DOHH2 (cell line): ENCODE data around the gene RIPPLY1.

Experiments
- EZH2phosphoT487 ChIP-seq: fragments of 200-600 bp; sonication (generic); IDR thresholded peaks from 2 replicates; pipeline ENCODE4 v1.6.1; 2017; ENCODE audit warnings: borderline replicate concordance, mild to moderate bottlenecking, antibody characterized with exemption, low read length, moderate library complexity, mixed read lengths
- TF ChIP-seq, protein P1 (sequence below): fragments of 200-600 bp; sonication (generic); IDR thresholded peaks from one replicate; pipeline ENCODE4 v1.5.1; 2014; ENCODE audit warnings: antibody characterized with exemption, mild to moderate bottlenecking, low read depth, low read length; ENCODE audit not compliant: poor library complexity, severe bottlenecking

DNA sequence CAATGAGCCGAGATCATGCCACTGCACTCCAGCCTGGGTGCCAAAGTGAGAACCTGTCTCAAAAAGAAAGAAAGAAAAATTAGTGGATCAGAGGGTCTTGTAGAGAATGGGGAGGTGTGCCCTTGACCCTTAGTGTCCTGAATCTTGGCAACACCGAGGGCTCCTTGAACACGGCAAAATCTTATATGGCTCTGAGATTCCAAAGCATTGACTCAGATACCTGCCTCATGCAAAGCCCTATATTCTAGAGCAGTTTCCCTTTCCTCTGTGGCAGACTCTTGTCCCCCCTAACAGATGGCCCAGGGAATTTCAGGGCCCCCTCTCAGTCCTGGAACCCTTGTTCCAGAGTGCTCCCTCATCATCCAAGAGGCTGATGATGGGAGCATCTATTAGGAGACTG is 23.9 kb upstream of the RIPPLY1 start:
- TF ChIP-seq, protein P1, sequence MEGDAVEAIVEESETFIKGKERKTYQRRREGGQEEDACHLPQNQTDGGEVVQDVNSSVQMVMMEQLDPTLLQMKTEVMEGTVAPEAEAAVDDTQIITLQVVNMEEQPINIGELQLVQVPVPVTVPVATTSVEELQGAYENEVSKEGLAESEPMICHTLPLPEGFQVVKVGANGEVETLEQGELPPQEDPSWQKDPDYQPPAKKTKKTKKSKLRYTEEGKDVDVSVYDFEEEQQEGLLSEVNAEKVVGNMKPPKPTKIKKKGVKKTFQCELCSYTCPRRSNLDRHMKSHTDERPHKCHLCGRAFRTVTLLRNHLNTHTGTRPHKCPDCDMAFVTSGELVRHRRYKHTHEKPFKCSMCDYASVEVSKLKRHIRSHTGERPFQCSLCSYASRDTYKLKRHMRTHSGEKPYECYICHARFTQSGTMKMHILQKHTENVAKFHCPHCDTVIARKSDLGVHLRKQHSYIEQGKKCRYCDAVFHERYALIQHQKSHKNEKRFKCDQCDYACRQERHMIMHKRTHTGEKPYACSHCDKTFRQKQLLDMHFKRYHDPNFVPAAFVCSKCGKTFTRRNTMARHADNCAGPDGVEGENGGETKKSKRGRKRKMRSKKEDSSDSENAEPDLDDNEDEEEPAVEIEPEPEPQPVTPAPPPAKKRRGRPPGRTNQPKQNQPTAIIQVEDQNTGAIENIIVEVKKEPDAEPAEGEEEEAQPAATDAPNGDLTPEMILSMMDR: no peak
- TF ChIP-seq EZH2phosphoT487: no peak
